Esophagus (tissue), 2 donors: Measurements from ENCODE around the gene ALCAM. TPM values are rescaled to one million over a fixed set of nuclear protein-coding genes. Genes with fewer than 3 reads are reported as not detected.

Experiments used
- H3K27ac ChIP-seq, 2 donors: one replicate each; pipeline ENCODE4 v1.5.1; 2013; ENCODE audit warnings: low read depth in 2 of 2, mild to moderate bottlenecking in 2 of 2, inconsistent platforms in 1 of 2, low read length in 1 of 2, moderate library complexity in 1 of 2
- H3K27me3 ChIP-seq, 2 donors: one replicate each; pipeline ENCODE4 v1.6.1; 2013; ENCODE audit warnings: low read length in 2 of 2, control low read depth in 1 of 2, mild to moderate bottlenecking in 1 of 2; ENCODE audit not compliant: insufficient read depth in 2 of 2, control insufficient read depth in 1 of 2
- H3K36me3 ChIP-seq, 2 donors: one replicate each; pipeline ENCODE4 v1.6.1; 2013; ENCODE audit warnings: low read length in 1 of 2; ENCODE audit not compliant: control insufficient read depth in 2 of 2, insufficient read depth in 2 of 2
- H3K4me1 ChIP-seq, 2 donors: one replicate each; pipeline ENCODE4 v1.6.1; 2013; ENCODE audit warnings: low read length in 1 of 2; ENCODE audit not compliant: control insufficient read depth in 2 of 2, insufficient read depth in 2 of 2
- H3K4me3 ChIP-seq, 2 donors: one replicate each; pipeline ENCODE4 v1.5.1; 2013; ENCODE audit warnings: low read length in 2 of 2, mild to moderate bottlenecking in 2 of 2, low read depth in 1 of 2, moderate library complexity in 1 of 2
- H3K9me3 ChIP-seq, 2 donors: one replicate each; pipeline ENCODE4 v1.6.1; 2013; ENCODE audit warnings: mild to moderate bottlenecking in 2 of 2, low read depth in 1 of 2, low read length in 1 of 2, moderate library complexity in 1 of 2; ENCODE audit not compliant: control insufficient read depth in 2 of 2, insufficient read depth in 1 of 2
- WGBS, 2 donors: extraction: QIAGEN DNeasy Blood & Tissue Kit; methylation state at CpG; one replicate each; pipeline ENCODE4 v1.1.7; 2013; 5-methylcytosine and 5-hydroxymethylcytosine counted together
- polyA plus RNA-seq, 2 donors: library from polyadenylated mRNA; stranded (reverse); fragments of 200-250 nt; gene quantifications; one replicate each; pipeline ENCODE4 v1.2.3, GENCODE V29; 2013
- donor health status: healthy with polysubstance abuse.
- donor health status: Bipolar disorder and iron deficiency.

The ALCAM gene
- polyA plus RNA-seq, 2 donors: 3.3 to 5.4 TPM

DNA sequence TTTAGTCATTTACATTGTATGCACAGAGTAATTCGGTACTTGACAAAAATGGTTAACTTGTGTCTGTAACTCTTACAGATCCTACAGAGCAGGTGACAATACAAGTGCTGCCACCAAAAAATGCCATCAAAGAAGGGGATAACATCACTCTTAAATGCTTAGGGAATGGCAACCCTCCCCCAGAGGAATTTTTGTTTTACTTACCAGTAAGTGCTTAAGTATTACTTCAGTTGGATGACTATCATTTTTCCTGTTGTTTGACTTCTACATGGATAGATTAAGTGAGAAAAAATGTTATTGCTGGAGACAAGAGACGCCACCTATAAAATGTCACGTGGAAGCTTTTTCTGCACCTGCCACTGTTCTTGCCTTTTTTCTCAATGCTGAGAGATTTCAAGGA lies 173.2 kb downstream of the ALCAM start:
- no peak overlapping the region for H3K27ac ChIP-seq
- 89 to 94% methylated on average over 3 of the region's 3 CpGs for WGBS, 2 donors

GRCh38 chr3:105542282-105543019 lies 175.7 kb downstream of the ALCAM start:
- Histone ChIP-seq H3K36me3 (no peaks in the 10 kb centered on the region), H3K27ac (no peak overlapping the region), H3K27me3 (no peaks in the 10 kb centered on the region), H3K4me3 (no peak overlapping the region), H3K9me3 (no peaks in the 10 kb centered on the region), H3K4me1 (no peaks in the 10 kb centered on the region)
- WGBS, 2 donors: 85 to 89% methylated on average over 1 of the region's 1 CpG

More for the DNA sequence above, 173.2 kb downstream of the ALCAM start:
- no peaks in the 10 kb centered on the region for H3K36me3 ChIP-seq
- H3K4me3 ChIP-seq: no peak overlapping the region
- no peaks in the 10 kb centered on the region for H3K27me3 ChIP-seq
- H3K9me3 ChIP-seq: no peaks in the 10 kb centered on the region
- H3K4me1 ChIP-seq: no peaks in the 10 kb centered on the region

DNA sequence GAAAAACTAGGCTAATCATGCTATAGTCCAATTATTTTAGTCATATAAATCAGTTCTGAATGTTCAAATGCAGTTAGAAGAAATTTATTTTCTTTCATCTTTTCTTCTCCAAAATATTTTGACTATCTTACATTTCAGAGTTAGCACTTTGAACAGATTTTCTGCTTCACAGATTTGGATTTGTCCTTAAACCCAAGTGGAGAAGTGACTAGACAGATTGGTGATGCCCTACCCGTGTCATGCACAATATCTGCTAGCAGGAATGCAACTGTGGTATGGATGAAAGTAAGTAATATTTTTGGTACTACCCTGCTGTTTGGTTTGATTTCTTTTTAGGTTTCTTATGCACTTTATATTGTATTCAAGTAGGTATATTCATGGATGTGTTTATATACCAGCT lies 178.3 kb downstream of the ALCAM start:
- Histone ChIP-seq H3K4me3 (no peak overlapping the region), H3K4me1 (no peaks in the 10 kb centered on the region), H3K27ac (no peak overlapping the region), H3K9me3 (no peaks in the 10 kb centered on the region), H3K27me3 (no peaks in the 10 kb centered on the region), H3K36me3 (no peaks in the 10 kb centered on the region)
- WGBS, 2 donors: 97% methylated on average over 1 of the region's 1 CpG

GRCh38 chr3:105553851-105554250 lies 187.1 kb downstream of the ALCAM start:
- H3K4me1 ChIP-seq: no peaks in the 10 kb centered on the region
- WGBS, 2 donors: 97 to 99% methylated on average over 3 of the region's 3 CpGs
- no peaks in the 10 kb centered on the region for H3K36me3 ChIP-seq
- H3K27me3 ChIP-seq: no peaks in the 10 kb centered on the region
- H3K9me3 ChIP-seq: no peaks in the 10 kb centered on the region
- no peak overlapping the region for H3K27ac ChIP-seq
- no peak overlapping the region for H3K4me3 ChIP-seq

DNA sequence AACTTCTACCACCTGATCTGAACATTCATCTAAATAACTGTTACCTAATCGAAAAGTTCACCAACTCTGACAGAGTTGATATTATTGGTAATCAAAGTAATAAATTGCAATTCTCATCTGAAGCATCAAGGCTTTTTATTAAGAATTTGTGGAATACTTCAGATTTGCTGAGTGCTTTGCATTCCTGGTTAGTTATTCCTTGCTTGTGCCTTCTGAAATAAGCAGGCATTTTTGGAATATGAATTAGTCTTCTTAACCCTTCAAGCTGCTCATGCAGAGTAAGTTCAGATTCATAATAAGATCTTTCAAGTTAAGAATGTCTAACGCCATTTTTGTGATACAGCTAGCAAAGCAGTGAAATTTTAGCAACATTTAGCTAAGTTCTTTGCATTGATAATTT lies 188.5 kb downstream of the ALCAM start:
- Histone ChIP-seq H3K4me3 (no peak overlapping the region), H3K27ac (no peak overlapping the region), H3K36me3 (no peaks in the 10 kb centered on the region), H3K9me3 (no peaks in the 10 kb centered on the region), H3K4me1 (no peaks in the 10 kb centered on the region), H3K27me3 (no peaks in the 10 kb centered on the region)
- 93% methylated on average over 2 of the region's 2 CpGs for WGBS, 2 donors

DNA sequence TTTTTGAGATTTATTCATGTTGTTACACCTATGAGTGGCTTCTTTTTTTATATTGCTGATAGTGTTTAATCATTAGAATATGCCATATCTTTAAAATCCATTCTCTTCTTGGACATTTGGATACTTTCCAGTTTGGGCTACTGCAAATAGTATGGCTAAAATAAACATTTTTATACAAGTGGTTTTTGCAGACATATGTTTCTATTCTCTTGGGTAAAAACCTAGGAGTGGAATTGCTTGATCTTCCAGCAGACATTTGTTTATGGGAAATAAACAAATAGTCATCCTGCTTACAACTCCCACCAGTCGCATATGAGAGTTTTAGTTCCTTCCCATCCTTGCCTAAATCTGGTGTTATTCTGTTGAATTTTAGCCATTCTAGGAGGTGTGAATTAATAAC lies 193.1 kb downstream of the ALCAM start:
- Histone ChIP-seq H3K36me3 (no peaks in the 10 kb centered on the region), H3K27ac (no peak overlapping the region), H3K4me3 (no peak overlapping the region), H3K27me3 (no peaks in the 10 kb centered on the region), H3K4me1 (no peaks in the 10 kb centered on the region), H3K9me3 (no peaks in the 10 kb centered on the region)
- 70 to 72% methylated on average over 1 of the region's 1 CpG for WGBS, 2 donors

DNA sequence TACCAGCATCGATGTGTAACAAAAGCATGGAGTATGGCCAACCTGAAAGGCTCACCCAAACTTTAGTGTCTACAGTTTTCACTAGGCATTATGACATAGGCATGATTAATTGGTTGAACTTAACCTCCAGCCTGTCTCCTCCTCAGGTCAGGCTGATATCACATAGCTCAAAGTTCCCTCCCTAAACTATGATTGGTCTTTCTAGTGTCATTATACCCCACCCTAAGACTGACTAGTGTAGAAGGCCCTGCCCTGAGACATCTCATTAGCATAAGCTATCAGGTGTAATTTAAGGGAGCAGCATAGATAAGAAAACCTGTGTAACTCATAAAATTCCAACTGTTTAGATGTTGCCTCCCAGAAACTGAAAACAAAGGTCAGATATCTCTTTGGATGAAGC lies 195.2 kb downstream of the ALCAM start:
- no peaks in the 10 kb centered on the region for H3K9me3 ChIP-seq
- H3K27me3 ChIP-seq: no peaks in the 10 kb centered on the region
- H3K4me3 ChIP-seq: no peak overlapping the region
- H3K36me3 ChIP-seq: no peaks in the 10 kb centered on the region
- H3K4me1 ChIP-seq: no peaks in the 10 kb centered on the region
- 78 to 83% methylated on average over 1 of the region's 1 CpG for WGBS, 2 donors
- no peak overlapping the region for H3K27ac ChIP-seq

GRCh38 chr3:105564546-105565288 lies 198.0 kb downstream of the ALCAM start:
- WGBS, 2 donors: 87 to 94% methylated on average over 6 of the region's 6 CpGs
- Histone ChIP-seq H3K4me1 (no peaks in the 10 kb centered on the region), H3K4me3 (no peak overlapping the region), H3K27me3 (no peaks in the 10 kb centered on the region), H3K27ac (no peak overlapping the region), H3K36me3 (no peaks in the 10 kb centered on the region), H3K9me3 (no peaks in the 10 kb centered on the region)

DNA sequence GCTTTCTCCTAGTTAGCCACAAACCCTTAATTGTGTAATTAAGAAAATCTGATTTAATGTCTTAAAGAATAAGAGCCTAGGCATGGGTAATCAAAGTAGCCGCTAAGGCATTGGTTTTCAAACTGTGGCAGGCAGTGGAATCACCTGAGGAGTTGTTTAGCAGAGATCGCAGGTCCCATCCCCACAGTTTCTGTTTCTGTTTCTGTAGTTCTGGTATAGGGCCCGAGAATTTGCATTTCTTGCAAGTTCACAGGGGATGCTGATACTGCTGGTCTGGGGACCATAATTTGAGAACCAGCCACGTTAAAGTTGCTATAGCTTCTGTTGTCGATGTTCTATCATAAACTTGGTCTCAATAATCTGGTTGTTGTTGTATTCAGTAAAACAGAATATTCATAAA lies 204.3 kb downstream of the ALCAM start:
- H3K9me3 ChIP-seq: no peaks in the 10 kb centered on the region
- no peaks in the 10 kb centered on the region for H3K36me3 ChIP-seq
- H3K4me1 ChIP-seq: no peaks in the 10 kb centered on the region
- H3K4me3 ChIP-seq: no peak overlapping the region
- no peak overlapping the region for H3K27ac ChIP-seq
- H3K27me3 ChIP-seq: no peaks in the 10 kb centered on the region
- WGBS, 2 donors: 95% methylated on average over 5 of the region's 5 CpGs

- H3K4me1 ChIP-seq: no peaks in the 10 kb centered on the region
- H3K36me3 ChIP-seq: no peaks in the 10 kb centered on the region
- H3K9me3 ChIP-seq: no peaks in the 10 kb centered on the region
- 82 to 84% methylated on average over 6 of the region's 6 CpGs for WGBS, 2 donors
- no peaks in the 10 kb centered on the region for H3K27me3 ChIP-seq
- no peak overlapping the region for H3K4me3 ChIP-seq
- no peak overlapping the region for H3K27ac ChIP-seq
These were observed 205.8 kb downstream of the ALCAM start for GRCh38 chr3:105572501-105572900.
